ENCODE results near the gene SLC16A5.
"Not testable (repeated sequence)": the region's sequence is repeated elsewhere in the genome, so short reads cannot be mapped to it uniquely, and the experiment has no call there.

Gene SLC16A5

DNA sequence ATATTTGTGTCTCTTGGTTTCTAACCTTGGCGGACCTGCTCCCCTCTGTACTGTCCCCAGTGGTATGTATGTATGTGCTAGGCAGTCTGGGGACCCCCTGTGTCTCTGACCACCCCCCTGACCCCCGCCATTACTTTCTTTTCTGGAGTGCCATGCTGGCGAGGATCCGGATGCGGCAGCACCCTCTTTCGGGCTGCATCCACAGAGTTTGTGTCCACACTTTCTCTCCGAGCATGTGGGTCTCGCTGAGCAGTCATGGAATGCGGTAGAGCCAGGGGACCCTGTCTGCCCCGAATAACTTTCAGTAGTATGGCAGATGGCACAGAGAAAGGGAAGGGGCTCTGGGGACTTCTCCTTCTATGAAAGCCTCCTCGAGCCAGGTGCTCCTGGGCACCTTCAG lies 23.7 kb upstream of the SLC16A5 start:
- no peak for DNase-seq (ENCODE audit: low read depth)

- DNase-seq (ENCODE audit: low read depth): no peak
Measured at GRCh38 chr17:75064460-75064859, 23.3 kb upstream of the SLC16A5 start.

GRCh38 chr17:75064867-75065561 lies 22.7 kb upstream of the SLC16A5 start:
- DNase-seq (ENCODE audit: low read depth): no peak

DNA sequence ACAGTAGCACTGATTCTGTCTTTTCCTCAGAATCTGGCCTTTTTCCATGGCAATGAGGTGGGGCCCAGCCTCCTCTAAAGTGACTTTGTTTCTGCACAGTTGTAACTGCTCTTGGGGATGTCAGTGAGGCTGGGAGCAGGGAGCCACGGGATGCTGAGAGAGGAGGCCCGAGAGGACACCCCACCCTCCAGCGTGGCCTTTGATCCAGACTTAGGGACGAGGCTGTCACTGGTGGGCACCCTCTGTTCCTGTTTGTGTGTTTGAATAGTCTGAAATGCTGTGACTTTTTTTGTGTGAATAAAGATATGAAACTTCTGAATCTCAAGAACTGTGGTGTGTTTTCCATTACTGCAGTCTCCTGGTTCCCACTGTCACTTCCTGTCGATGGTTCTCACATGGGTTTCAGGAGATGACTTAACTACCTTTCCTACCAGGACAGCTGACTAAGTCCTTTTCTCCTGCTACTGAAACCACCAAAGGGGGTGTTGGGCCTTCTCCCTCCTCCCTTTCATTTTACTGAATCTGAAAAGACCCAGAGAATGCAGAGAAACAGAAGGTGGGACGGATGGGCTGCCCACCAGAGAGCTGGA lies 22.1 kb upstream of the SLC16A5 start:
- DNase-seq (ENCODE audit: low read depth): no peak

DNA sequence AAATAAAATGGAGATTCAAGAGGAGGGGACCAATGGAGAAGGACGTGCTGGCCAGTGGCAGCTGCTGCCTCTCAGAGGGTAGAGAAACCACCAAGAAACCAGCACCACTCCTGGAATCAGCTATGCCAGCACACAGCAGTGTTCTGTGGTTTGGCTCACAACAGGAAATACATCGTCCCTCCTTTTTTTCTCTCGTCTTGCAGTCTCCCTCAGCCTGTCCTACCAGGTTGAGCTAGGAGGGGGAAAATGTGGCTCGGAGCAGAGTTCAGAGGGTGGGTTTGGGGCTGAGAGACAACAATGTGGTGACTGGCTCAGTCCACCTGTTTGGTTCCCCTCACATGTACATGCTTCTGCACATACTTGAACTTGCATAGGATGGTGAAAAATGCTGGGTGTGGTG lies 19.9 kb upstream of the SLC16A5 start:
- DNase-seq (ENCODE audit: low read depth): no peak

- DNase-seq (ENCODE audit: low read depth): no peak
Measured at GRCh38 chr17:75068750-75069149, 19.0 kb upstream of the SLC16A5 start.

DNA sequence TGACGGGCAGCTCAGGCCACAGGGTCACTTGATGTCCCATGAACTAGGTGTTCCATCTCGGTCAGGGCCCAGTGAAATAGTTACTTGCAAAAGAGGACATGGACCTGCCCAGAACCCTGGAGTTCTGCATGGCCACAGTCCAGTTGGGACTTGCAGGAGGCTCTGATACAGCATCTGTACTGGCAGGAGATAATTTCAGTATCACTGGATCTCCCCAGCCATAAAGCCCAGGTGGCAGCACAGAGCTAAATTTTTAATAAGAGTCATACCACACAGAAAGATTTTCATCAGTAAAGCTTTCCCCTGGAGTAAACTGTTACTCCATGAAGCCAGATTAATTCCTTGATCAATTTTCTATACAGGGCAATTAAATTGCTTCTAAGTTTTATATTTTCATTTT lies 18.0 kb upstream of the SLC16A5 start:
- DNase-seq (ENCODE audit: low read depth): no peak

DNA sequence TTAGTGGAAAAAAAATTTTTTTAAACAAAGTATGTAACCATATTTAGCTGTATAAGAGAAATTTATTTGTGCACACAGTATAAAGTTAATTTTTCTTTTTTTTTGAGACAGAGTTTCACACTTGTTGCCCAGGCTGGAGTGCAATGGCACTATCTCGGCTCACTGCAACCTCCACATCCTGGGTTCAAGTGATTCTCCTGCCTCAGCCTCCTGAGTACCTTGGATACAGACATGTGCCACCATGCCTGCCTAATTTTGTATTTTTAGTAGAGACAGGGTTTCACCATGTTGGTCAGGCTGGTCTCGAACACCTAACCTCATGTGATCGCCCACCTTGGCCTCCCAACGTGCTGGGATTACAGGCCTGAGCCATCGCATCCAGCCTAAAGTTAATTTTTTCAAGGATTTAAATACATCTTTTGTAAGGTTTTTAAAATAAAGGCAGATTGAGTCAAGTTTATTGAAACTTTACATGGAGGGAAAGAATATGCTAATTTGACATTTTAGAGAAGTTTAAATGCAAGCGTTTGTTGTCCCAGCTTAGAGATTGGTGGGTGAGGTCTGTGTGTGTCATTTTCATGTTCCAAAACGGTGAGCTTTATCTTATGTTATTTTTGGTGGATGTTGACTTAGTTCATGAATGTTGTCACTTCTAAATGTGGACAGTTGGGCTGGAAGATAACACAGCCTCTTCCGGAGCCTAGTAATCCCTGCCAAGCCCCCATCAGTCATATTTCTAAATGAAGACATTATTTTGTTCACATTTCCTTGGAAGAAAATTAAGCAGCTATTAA lies 16.1 kb upstream of the SLC16A5 start:
- DNase-seq (ENCODE audit: low read depth): not testable (repeated sequence)

GRCh38 chr17:75072909-75073308 lies 14.8 kb upstream of the SLC16A5 start:
- DNase-seq (ENCODE audit: low read depth): not testable (repeated sequence)

GRCh38 chr17:75073618-75074047 lies 14.1 kb upstream of the SLC16A5 start:
- no peak for DNase-seq (ENCODE audit: low read depth)

DNA sequence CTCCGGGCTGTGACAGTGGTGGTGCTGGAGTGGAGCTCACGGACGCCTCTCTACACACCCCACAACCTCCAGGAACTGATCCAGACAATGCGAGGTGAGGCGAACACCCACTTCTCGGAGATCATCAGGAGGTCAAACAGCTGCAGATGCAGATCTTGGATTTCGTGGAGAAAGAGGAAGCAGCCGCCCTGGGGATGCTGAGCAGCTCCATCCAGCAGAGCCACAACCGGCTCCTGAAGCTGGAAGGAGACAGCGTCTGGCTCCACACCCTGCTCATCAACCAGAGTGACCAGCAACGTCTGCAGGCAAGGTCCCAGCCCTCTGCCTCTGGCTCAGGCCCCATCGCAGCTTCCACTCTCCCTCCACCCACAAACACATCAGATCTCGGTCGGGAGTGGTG lies 13.2 kb upstream of the SLC16A5 start:
- DNase-seq (ENCODE audit: low read depth): no peak

DNA sequence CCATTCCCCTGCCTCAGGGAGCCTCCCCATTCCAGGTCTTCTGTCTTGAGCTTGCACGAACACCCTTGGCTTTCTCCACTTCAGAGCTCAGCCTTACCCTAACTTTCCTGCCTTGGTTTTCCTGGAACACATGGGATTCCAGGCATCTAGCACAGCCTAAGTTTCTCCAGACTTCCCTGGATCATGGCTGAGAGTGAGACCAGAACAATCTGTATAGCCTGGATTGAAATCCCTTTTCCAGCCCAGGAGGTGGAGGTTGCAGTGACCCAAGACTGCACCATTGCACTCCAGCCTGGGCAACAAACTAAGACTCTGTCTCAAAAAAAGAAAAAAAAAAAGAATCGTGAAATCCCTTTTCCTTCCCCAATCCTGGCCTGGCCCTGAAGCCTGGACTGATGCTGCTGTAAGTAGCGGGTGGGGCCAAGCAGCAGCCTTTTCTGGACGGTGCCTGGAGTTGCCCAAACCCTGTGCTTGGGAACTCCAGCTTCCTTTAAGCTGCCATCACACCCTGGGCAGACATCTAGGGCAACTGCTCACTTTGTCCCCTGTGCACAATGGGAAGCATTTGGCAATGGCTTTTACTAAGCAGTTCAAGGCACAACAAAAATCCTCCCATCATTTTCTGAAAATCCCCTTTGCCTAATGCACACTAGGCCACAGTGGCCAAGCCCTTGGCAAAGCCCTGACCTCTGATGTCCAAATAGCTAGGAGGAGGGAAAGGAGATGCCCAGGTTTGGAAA lies 12.0 kb upstream of the SLC16A5 start:
- no peak for DNase-seq (ENCODE audit: low read depth)

DNA sequence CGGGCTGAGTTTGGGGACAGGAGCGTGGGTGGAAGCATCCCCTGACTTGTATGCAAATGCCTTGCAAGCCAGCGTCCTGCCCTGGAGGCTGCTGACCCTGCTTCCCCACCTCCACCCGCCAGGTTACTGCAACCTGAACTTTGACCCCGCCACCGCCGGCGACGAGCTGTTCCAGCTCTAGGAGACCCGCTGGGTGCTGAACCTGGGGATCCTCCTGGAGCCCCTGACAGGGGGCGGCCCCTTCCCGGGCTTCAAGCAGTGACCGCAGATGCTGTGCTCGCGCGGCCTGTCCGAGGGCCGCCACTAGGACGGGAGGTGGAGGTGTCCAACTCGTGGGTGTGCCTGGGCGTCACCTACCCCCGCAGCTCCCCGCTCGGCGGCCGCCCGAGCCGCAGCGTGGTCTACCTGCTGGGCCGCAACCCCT lies 10.7 kb upstream of the SLC16A5 start:
- no peak for DNase-seq (ENCODE audit: low read depth)

- DNase-seq (ENCODE audit: low read depth): no peak
Measured at GRCh38 chr17:75077496-75078283, 10.1 kb upstream of the SLC16A5 start.

DNA sequence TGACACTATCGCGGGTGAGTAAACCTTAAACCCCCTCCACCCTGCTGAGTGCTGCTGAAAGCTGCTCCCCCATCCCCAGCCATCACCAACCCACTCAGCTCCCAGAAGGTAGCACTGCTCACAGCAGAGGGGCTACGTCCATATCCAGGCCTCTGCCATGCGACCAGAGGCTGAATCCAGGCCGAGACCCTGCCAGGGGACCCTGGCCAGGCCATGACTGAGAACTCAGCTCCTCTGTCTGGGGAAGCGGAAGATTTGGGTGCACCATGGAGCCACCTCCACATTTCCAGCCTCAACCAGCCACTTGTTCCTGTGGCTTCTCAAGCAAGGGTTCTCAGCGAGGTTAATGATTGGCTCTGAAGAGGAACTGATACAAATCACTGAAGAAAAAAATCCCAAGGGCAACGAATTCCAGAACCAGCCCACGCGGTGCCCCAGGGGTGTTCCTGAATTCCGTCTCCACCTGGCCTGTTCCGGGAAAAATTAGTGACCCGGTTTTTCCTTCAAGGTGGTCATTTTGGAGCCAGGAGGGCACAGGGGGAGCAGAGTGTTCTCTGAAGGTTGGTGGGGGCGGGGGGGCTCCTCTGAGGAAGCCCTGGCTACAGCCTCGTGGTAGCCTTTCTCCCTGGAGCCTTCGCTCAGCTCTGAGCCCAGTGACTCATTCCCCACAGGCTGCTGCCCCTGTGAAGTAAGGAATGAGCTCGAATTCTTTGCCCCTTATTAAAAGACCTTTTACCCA lies 9.3 kb upstream of the SLC16A5 start:
- DNase-seq (ENCODE audit: low read depth): no peak

DNA sequence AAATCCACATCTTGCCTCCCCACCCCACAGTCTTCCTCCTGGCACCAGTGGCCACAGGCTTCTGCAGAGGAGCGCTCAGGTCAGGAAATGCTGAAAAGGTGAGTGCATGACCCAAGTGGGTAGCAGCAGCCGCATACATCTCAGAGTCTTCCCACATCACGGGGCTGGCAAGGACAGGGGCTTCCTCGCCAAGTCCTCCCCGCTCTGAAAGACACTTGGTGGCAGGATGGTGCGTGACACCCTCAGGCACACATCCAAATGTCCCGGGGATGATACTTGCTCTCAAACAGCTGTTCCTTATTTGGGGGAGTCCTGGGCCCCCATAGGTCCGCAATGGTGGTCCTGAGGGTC lies 8.8 kb upstream of the SLC16A5 start:
- DNase-seq (ENCODE audit: low read depth): no peak

- DNase-seq (ENCODE audit: low read depth): no peak
Measured at GRCh38 chr17:75081611-75082540, 5.9 kb upstream of the SLC16A5 start.

DNA sequence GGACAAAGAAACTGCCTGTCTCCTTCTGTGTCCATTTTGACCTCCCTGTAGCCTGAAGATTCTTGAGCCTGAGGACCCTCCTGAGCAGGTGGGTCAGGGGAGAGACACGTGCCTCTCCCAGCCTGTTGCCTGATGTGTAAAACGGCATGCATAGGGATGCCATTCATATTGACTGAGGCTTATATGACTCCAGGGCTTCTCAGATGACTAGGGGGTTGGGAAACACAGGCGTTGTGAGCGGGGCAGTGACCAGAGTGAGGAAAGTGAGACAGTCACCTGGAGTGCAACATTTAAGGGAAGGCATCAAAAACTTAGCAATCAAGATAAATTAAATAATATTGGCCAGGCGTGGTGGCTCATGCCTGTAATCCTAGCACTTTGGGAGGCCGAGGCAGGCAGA lies 5.1 kb upstream of the SLC16A5 start:
- DNase-seq (ENCODE audit: low read depth): no peak

GRCh38 chr17:75084039-75084660 lies 3.6 kb upstream of the SLC16A5 start:
- DNase-seq (ENCODE audit: low read depth): no peak
